Measurements from ENCODE around the gene RBM33. TPM values are rescaled to one million over a fixed set of nuclear protein-coding genes. Genes with fewer than 3 reads are reported as not detected.

RBM33 gene
- total RNA-seq, 2 experiments from 2014 or later, result 64.0 to 64.9 TPM

DNA sequence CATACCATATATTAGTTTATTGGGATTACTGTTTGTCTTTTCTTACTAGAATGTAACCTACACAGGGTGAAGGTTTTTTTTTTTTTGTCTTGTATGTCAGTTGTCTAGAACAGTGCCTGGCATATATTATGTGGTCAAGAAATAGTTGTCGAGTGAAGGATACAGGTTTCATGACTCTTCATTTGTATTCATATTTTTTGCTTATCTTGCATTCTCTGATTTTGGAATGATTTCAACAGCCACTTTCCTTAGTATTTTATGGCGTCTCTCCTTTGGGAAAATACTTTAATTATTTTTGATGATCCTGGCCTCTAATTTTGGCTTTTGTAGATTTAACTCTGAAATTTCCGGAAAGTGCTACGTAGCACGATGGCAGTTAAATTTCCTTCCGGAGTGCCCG, 12.4 kb downstream of the RBM33 start:
- ChIA-PET CTCF (no interaction called here), POLR2A (no interaction called here)

DNA sequence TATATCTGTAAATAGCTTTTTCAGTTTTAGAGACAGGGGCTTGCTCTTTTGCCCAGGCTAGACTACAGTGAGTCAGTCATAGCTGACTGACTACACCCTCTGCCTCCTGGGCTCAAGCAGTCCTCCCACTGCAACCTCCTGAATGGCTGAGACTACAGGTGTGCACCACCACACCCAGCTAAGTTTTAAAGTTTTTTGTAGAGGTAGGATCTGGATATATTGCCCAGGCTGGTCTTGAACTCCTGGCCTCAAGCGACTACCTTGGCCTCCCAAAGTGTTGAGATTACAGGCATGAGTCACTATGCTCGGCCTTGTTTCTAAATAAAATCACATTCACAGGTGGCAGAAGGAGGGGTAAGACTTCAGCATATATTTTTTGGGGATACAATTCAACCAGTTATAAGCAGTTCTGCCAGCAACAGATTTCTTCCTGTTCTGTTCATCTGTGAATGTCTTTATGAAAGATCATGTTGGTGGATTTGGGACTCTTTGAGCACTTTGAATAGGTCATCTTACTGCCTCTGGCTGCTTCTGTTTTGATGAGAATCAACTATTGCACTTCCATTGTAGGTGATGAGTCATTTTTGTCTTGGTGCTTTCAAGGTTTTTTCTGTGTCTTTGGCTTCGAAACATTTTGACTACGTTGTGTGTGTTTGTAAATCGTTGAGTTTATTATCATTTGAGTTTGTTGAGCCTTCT, 15.7 kb downstream of the RBM33 start:
- ChIA-PET CTCF (no interaction called here), POLR2A (no interaction called here)

DNA sequence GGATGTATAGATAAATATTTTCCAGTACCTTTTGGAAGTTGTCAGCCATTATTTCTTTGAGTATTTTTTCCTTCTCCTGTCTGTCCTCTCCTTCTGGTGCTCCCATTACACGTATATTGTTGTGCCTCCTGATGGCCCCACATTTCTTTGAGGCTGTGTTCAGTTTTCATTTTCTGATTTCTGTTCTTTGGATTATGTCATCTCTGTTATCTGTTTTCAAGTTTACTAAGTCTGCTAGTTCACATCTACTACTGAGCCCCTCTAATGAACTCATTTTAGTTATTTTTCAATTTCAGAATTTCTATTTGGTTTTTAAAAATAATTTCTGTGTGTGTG, 16.3 kb downstream of the RBM33 start:
- CTCF ChIA-PET, result no interaction called here

DNA sequence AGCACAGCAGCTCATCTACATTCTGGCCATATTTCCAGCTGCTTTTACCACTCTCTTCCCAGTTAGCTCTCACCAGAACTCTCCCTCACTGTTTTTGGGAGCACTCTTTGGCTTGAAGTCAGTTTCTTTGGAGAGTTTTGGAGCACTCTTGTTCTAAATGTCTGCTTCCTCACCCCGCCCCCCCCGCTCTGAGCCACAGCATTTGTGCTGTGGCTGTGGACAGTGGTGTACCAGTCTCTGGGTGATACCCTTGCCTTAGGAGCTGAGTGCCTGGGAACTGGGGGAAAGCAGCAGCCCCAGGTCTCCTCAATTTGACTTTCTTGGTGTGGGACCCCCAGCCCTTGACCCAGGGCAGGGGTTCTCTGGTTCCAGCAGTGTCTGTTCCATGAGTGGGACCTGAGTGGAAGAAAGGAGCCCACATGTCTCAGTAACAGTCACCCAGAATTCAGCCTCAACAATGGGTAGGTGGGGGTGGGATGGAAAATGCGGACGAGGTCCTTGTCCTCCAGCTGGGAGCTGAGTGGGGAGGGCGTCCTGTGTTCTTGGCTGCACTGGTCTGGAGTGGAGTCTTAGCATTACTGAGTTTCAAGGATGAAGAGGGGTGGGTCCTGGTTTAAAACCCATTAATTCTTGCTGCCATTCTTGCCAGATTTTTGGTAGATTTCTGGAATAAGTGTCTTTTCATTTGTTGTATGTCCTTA, 18.0 kb downstream of the RBM33 start:
- ChIA-PET CTCF (interaction anchor here (0.9 kb wide), 1 partner anchor 64 kb away, joined by 3 read pairs; no protein-coding TSS in a partner anchor), POLR2A (no interaction called here)

More for the DNA sequence above, 16.3 kb downstream of the RBM33 start:
- POLR2A ChIA-PET, result no interaction called here

DNA sequence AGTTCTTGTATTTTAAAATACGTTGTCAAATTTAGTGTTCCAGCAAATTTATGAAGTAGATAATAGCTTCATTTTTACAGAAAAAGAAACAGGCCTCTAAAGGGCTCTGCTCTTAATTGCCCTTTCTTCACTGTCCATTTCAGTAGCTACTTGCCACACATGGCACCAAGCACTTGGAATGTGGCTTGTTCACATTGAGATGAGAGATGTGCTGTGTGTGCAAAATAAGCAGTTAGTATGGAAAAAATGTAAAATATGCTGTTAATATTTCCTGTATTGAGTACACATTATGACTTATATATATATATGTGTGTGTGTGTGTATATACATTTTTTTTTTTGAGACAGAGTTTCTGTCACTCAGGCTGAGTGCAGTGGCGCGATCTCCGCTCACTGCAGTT, 19.5 kb downstream of the RBM33 start:
- POLR2A ChIA-PET, result interaction anchor here (1.2 kb wide), 1 partner anchor 20 kb away, joined by 5 read pairs; the partner anchor contains the start of gene RBM33
- CTCF ChIA-PET, result interaction anchor here (1.8 kb wide), 1 partner anchor 20 kb away, joined by 4 read pairs; the partner anchor contains the start of gene RBM33

DNA sequence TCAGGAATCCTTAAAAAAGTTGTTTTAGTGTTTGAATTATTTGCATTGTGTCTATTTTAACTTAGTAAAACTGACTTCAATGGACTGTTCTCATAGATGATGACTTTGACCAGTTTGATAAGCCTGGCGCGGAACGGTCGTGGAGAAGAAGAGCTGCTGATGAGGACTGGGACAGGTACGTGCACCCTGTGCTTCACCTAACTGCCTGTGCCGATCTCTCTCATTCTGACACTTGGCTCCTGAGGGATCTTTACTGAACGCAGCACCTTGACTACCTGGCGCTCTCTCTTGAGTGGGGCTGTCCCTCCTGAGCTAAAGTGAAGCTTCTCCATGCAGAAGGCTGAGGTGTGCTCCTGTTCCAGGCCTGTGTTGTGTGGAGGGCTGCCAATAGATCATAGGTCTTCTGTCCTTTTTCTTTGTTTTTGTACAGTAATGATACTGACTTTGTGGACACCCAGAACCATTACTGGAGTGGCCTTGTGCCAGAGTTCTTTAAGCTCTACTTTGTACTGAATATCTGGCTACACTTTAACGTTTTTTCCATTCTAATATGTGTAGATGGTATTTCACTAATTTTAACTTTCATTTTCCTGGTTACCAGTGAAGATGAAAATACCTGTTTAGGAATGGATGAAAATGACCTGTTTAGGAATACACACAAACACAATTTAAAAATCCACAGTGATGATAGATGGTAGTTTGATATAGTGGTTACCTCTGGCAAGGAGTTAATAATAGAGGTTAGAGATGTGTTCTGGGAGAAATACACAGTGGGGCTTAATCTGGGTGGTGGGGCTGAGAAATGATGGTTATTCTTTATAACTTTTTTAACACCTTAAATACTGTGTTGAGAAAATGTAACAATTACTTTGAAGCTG, 20.9 kb downstream of the RBM33 start:
- POLR2A ChIA-PET, result interaction anchor here (1.2 kb wide), 1 partner anchor 21 kb away, joined by 5 read pairs; the partner anchor contains the start of gene RBM33

DNA sequence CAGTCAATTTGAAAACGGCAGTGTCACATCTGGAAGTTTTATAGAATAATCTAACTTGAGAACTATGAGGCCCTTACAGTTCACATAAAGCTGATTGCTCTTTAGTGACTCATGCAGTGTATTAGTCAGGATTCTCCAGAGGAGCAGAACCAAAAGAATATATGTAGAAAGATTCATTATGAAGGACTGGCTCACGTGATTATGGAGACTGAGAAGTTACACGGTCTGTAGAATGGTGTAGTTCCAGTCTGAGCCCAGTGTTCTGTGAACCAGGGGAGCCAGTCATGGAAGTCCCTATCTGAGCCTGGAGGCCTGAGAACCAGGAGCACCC, 21.5 kb downstream of the RBM33 start:
- ChIA-PET CTCF (interaction anchor here (0.9 to 1.8 kb wide), 2 partner anchors 22 to 68 kb away, joined by 3 to 4 read pairs; partner anchors contain the start of gene RBM33), POLR2A (no interaction called here)

More for the DNA sequence above, 20.9 kb downstream of the RBM33 start:
- CTCF ChIA-PET, result interaction anchor here (0.9 to 1.8 kb wide), 2 partner anchors 21 to 69 kb away, joined by 3 to 4 read pairs; partner anchors contain the start of gene RBM33

DNA sequence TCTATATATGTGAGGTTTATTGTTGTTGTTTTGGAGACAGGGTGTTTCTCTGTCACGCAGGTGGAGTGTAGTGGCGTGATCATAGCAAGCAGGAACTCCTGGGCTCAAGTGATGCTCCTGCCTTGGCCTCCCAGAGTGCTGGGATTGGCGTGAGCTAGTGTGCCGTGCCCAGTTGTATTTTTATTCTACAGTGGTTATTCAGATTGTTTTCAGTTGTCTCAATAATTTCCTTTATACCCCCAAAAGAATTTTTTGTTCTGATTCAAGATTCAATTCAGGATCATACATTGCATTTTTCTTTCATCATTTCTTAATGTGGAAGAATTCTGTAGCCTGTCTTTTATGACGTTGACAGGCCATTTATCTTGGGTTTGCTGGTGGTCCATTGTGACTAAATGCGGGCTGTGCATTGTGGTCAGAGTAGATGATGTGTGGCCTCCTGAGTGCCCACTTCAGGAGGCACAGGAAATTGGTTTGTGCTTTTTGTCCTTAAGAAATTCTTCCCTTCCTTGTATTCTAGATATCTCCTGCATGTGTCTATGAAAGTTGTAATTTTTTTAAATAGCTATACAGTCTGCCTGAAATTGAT, 22.9 kb downstream of the RBM33 start:
- ChIA-PET POLR2A (no interaction called here), CTCF (no interaction called here)

DNA sequence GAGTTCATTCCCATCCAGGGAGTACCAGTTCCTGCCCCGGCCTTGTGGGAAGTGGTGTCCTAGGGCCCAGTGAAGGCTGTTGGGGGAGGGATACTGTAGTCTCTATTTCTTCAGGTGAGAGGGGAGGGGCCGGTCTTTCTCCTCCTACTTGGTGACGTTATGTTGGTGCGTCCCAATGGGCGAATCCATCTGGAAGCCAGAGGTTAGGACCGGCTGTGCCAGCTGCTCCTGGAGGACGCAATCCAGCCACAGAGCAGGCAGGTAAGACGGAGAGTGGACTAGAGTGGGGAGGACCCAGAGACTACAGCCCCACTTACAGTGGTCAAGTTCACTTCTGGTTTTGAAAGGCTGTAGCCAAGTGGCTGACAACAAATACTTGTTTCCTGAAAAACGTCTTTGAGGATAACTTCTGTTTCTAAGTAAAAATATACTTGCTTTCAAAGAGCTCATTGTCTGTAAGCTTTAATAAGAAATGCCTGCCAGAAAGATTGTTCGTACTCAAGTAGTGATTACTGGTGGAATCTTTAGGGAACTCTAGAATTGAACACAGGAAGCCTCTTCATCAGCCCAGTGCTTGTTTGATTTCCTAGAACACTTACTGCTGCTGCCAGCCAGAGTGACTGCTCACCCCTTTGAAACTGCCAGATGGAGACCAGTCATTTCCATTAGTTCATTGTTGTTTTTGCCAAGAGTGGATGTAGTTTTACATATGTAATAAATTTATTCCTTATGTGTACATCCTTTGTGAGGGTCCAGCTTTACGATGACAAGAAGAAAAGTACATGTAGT, 25.4 kb downstream of the RBM33 start:
- POLR2A ChIA-PET, result no interaction called here

DNA sequence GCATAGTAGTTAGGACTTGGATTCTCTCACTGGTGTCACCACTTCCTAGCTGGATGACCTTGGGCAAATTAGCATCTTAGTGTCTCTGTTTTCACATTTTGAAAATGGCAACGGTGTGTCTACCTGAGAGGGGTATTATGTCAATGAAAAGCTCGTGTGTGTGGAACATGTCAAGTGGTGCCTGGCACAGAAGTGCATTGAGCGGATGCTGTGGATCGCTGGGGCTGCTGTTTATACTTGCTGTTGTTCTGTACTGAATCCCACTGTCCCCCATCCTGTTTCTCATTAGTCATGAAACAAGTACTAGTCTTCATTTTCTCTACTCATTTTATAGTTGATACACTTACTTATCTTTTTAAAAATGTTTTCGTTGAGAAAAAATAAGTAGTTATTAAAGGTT, 26.1 kb downstream of the RBM33 start:
- POLR2A ChIA-PET, result no interaction called here
- CTCF ChIA-PET, result no interaction called here

More for the DNA sequence above, 25.4 kb downstream of the RBM33 start:
- CTCF ChIA-PET, result no interaction called here

DNA sequence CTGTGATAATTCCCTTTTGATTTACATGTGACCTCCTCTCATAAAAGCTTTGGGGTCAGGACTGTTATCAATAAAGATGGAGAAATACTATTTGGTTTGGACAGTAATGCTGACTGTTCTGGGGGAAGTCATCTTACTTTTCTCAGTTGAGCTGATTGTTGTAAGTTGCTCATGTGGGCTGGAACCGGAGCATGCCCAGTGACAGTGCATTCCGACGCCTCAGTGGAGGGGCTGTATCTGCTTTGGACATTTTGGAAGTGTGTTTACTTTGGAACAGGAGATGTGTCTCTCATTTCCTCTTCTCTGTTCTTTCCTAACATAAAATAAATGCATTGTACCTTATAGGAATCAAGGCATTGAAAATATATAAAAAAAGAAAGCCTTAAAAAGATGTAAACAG, 30.1 kb downstream of the RBM33 start:
- ChIA-PET CTCF (no interaction called here), POLR2A (no interaction called here)

DNA sequence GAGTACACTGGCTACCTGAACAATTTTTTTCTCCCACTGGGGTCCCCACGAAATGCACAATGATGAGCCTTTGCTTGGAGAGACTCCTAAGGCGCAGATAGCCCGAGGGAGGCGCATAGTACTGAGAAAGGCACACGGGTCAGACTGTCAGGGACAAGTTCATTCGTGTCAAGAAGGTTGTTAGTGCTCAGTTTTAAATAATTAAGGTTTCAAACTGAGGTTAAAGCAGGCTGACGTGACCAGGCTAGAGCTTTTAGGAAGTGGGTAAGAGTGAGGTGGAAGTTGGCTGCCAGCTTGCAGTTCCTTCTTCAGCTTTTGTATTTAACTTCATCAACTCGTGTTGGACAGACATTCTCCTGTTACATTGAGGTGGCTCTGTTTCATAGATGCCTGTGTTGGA, 31.6 kb downstream of the RBM33 start:
- CTCF ChIA-PET, result interaction anchor here (1.2 kb wide), 1 partner anchor 32 kb away, joined by 4 read pairs; the partner anchor contains the start of gene RBM33
- POLR2A ChIA-PET, result no interaction called here

DNA sequence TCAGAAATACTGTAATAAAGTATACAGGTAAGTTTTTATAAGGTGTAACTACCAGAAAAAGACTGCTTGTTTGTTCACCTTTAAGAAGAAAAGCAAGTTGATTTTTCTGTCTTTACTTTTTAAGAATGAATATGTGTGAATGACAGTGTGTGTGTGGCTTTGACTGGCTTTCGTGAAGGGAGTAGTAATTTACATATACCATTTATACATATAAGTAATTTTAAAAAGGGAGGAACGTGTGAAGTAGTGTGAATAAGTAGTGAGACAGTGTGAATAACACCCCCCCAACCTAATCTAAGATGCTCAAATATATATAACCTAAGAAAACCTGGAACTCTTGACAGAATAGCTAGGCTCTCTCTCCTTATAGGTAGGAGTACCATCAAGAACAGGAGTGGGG, 33.2 kb downstream of the RBM33 start:
- ChIA-PET POLR2A (no interaction called here), CTCF (no interaction called here)

DNA sequence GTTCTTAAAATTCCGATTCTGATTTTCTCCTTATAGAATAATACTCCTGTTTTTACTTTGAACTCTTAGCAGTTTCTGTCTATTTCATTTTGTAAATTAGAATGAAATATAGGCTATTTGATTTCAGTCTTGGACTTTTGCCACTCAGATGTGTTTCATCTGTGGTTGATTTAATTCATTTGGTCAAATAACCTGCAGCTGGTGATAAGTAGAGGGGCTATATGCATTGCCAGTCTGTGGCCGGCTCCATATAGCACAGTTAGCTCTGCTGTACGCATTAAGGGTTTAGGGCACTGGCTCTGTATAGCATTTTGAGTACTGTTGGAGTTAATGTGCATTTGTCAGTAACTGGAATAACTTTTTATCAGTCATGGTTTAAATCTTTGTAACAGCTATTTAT, 35.7 kb downstream of the RBM33 start:
- ChIA-PET CTCF (no interaction called here), POLR2A (no interaction called here)

DNA sequence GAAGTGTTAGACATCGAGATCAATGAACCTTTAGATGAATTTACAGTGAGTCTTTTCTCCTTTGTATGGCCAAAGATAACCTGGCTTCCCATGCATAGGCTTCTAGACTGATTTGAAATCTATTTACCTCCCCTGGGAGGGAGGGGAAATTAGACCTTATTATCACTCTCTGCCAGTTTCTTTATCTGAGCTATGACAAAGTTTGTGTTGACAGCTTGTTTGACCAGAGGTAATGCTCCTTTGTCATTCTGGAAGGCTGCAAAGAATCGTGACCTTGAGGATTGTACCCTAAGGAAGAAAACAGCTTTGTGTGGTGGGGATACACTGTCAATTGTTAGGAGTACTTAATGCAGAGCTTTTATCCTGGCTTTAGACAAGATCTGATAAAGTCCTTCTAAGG, 36.4 kb downstream of the RBM33 start:
- POLR2A ChIA-PET, result interaction anchor here (0.6 kb wide), 1 partner anchor 30 kb away, joined by 4 read pairs; no protein-coding TSS in a partner anchor
- CTCF ChIA-PET, result no interaction called here

DNA sequence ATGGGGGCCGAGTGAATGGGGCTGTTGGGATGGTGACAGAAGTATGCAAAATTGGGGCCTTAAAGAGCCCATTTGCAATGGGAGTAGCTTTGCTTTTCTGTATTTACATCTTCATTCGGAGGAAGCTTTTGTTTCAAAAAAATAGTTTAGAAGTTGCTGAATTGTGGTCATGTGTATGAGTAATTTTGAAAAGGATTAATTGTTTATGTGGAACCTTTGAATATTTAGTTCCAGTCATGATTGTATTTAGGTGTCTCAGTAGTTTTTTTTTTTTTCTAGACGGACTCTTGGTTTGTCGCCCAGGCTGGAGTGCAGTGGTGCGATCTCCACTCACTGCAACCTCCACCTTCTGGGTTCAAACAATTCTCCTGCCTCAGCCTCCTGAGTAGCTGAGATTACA, 37.2 kb downstream of the RBM33 start:
- ChIA-PET CTCF (interaction anchor here (0.9 kb wide), 1 partner anchor 33 kb away, joined by 3 read pairs; no protein-coding TSS in a partner anchor), POLR2A (interaction anchor here (0.6 kb wide), 1 partner anchor 379 kb away, joined by 4 read pairs; no protein-coding TSS in a partner anchor)

DNA sequence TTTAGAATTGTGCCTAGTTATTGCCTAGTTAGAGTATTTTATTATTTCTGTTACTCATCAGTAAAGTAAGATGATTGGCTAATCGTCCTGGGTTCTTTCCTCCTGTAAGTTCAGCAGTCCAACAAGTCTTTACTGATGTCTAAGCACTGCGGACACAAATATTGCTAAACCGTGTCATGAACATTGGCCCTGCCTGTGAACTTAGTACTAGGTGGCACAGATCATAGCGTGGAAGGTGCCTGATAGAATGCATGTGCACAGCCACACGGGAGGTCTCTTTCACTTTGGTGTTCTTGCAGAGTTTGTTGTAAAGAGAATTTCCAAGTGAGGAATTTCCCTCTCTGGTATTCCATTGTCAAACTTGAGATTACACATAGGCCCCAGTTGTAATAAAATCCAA, 38.0 kb downstream of the RBM33 start:
- CTCF ChIA-PET, result no interaction called here
- POLR2A ChIA-PET, result interaction anchor here (0.6 kb wide), 1 partner anchor 380 kb away, joined by 4 read pairs; no protein-coding TSS in a partner anchor

DNA sequence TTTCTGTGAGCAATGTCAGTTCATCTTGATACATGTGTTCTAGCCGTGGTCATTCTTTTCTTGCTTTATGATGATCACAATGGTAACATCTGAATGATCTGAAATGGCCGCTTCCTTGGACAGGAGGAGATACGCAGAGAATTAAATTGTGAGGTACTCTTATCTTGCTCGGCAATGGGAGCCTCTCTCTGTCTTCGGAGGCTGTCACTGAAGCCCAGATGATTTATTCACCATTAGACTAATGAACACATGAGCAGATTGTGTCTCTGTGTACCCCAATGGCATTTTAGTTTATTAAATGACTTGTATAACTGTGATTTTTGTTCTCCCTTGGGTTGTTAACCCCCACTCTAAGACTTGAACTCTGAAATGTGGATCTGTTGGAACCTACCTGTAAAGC, 38.6 kb downstream of the RBM33 start:
- POLR2A ChIA-PET, result no interaction called here
- CTCF ChIA-PET, result no interaction called here

DNA sequence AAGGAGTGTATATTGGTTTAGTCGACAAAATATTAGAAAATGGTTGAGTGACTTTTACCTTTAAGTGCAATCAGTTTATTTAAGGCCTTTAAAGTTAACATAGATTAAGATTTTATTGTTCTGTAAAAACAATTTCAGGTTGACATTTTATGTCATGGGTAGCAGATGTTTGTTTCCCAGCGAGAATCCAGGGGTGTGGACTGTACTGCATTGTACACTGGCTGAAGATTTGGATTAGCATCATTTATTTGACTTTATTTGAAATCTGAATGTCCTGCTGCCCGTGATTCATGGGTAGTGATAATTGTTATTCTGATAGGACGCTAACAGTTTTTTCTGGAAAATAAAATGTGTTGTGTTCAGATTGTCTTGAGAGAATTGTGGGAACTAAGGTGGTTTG, 39.3 kb downstream of the RBM33 start:
- ChIA-PET CTCF (interaction anchor here (0.6 kb wide), 1 partner anchor 85 kb away, joined by 3 read pairs; no protein-coding TSS in a partner anchor), POLR2A (no interaction called here)
